Neural progenitor cell (in vitro differentiated cells): ENCODE measurements around the gene SPARCL1. TPM values are rescaled to one million over a fixed set of nuclear protein-coding genes. Genes with fewer than 3 reads are reported as not detected.

Experiments used
- DNase-seq: peaks from one replicate; pipeline ENCODE4 v3.0.0-alpha.2; 2016; ENCODE audit warnings: low spot score
- H2AFZ ChIP-seq: fragments of 200-600 bp; sonication (generic); replicated peaks from 2 replicates; pipeline ENCODE4 v1.6.1; 2016; ENCODE audit warnings: antibody characterized with exemption
- H3F3A ChIP-seq: fragments of 200-600 bp; sonication (generic); 2 replicates; pipeline ENCODE4 v1.6.1; 2016; ENCODE audit warnings: antibody characterized with exemption, low read depth
- H3K27ac ChIP-seq: fragments of 200-600 bp; sonication (generic); 2 replicates; pipeline ENCODE4 v1.5.1; 2016; ENCODE audit warnings: mild to moderate bottlenecking
- H3K27me3 ChIP-seq: fragments of 200-600 bp; sonication (generic); 2 replicates; pipeline ENCODE4 v1.6.1; 2016; ENCODE audit warnings: mild to moderate bottlenecking, moderate library complexity
- H3K36me3 ChIP-seq: fragments of 200-600 bp; sonication (generic); 2 replicates; pipeline ENCODE4 v1.5.1; 2016
- H3K4me1 ChIP-seq: fragments of 200-600 bp; sonication (generic); 2 replicates; pipeline ENCODE4 v1.6.1; 2016; ENCODE audit warnings: mixed run types
- H3K4me2 ChIP-seq: fragments of 200-600 bp; sonication (generic); 2 replicates; pipeline ENCODE4 v1.6.1; 2016
- H3K4me3 ChIP-seq: fragments of 200-600 bp; sonication (generic); 2 replicates; pipeline ENCODE4 v1.5.1; 2016
- H3K79me2 ChIP-seq: fragments of 200-600 bp; sonication (generic); 2 replicates; pipeline ENCODE4 v1.6.1; 2016; ENCODE audit warnings: low read depth
- H3K9ac ChIP-seq: fragments of 200-600 bp; sonication (generic); 2 replicates; pipeline ENCODE4 v1.6.1; 2016
- H3K9me3 ChIP-seq: fragments of 200-600 bp; sonication (generic); 2 replicates; pipeline ENCODE4 v1.5.1; 2016; ENCODE audit warnings: low read depth
- H4K20me1 ChIP-seq: fragments of 200-600 bp; sonication (generic); 2 replicates; pipeline ENCODE4 v1.6.1; 2016; ENCODE audit warnings: low read depth
- H3K27ac Mint-ChIP-seq: 3 replicates; pipeline ENCODE4 v1.8.0; 2021; ENCODE audit warnings: mixed read lengths
- H3K27me3 Mint-ChIP-seq: 2 replicates; pipeline ENCODE4 v1.8.0; 2022; ENCODE audit warnings: low read depth, mild to moderate bottlenecking, inconsistent platforms, moderate library complexity, mixed read lengths; ENCODE audit not compliant: insufficient read depth
- H3K36me3 Mint-ChIP-seq: 3 replicates; pipeline ENCODE4 v1.8.0; 2021; ENCODE audit warnings: mixed read lengths
- H3K4me1 Mint-ChIP-seq: 3 replicates; pipeline ENCODE4 v1.8.0; 2021; ENCODE audit warnings: mixed read lengths
- H3K4me3 Mint-ChIP-seq: 3 replicates; pipeline ENCODE4 v1.8.0; 2021; ENCODE audit warnings: mild to moderate bottlenecking, moderate library complexity, mixed read lengths
- H3K9me3 Mint-ChIP-seq: 3 replicates; pipeline ENCODE4 v1.8.0; 2020; ENCODE audit warnings: mixed read lengths
- CTCF ChIP-seq: fragments of 200-600 bp; sonication (generic); IDR thresholded peaks from 2 replicates; pipeline ENCODE4 v1.5.1; 2017; ENCODE audit warnings: antibody characterized with exemption, mild to moderate bottlenecking
- EZH2 ChIP-seq: fragments of 200-600 bp; sonication (generic); IDR thresholded peaks from 2 replicates; pipeline ENCODE4 v1.6.1; 2017; ENCODE audit warnings: antibody characterized with exemption, mild to moderate bottlenecking, moderate library complexity
- EZH2phosphoT487 ChIP-seq: fragments of 200-600 bp; sonication (generic); IDR thresholded peaks from 2 replicates; pipeline ENCODE4 v1.6.1; 2017; ENCODE audit warnings: antibody characterized with exemption
- total RNA-seq: library from RNA; depleted of rRNA; stranded (reverse); fragments of >200 nt; gene quantifications from 2 replicates; pipeline ENCODE4 v1.2.3, GENCODE V29; 2015; ENCODE audit warnings: low replicate concordance

Gene SPARCL1
- total RNA-seq, 1 donor from 2014 or later = not detected

DNA sequence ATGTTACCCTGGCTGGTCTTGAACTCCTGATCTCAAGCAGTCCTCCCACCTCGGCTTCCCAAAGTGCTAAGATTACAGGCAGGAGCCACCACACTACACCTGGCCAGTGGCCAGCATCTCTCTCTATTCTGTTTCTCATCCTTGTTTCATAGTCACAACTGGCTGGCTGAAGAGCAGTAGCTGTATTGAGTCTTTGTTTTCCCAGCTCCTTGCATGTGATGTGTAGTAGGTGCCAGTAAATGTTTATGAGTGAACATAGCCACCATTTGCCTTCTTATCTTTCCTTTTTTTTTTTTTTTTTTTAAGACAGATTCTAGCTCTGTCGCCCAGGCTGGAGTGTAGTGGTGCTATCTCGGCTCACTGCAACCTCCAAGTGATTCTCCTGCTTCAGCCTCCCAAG, 83.2 kb downstream of the SPARCL1 start:
- H3K9me3 ChIP-seq = no peaks in the 10 kb centered on the region
- peaks cover 3% of the 10 kb centered on the region for H3K4me1 Mint-ChIP-seq
- no peaks in the 10 kb centered on the region for H3K27me3 ChIP-seq
- no peaks in the 10 kb centered on the region for H3K27me3 Mint-ChIP-seq
- no peaks in the 10 kb centered on the region for H3K36me3 ChIP-seq
- DNase-seq = no peak
- H3K4me1 ChIP-seq = peaks cover 4% of the 10 kb centered on the region
- no peaks in the 10 kb centered on the region for H3K9me3 Mint-ChIP-seq
- TF ChIP-seq CTCF (no peak), EZH2 (no peak), EZH2phosphoT487 (no peak)
- no peak overlapping the region for H3K27ac Mint-ChIP-seq
- H3K4me2 ChIP-seq = no peak overlapping the region
- H3K27ac ChIP-seq = no peak overlapping the region
- H4K20me1 ChIP-seq = no peaks in the 10 kb centered on the region
- no peak overlapping the region for H2AFZ ChIP-seq
- no peak overlapping the region for H3K9ac ChIP-seq
- no peaks in the 10 kb centered on the region for H3K79me2 ChIP-seq
- peaks cover 15% of the 10 kb centered on the region for H3K36me3 Mint-ChIP-seq
- H3K4me3 Mint-ChIP-seq = no peak overlapping the region
- no peaks in the 10 kb centered on the region for H3F3A ChIP-seq
- H3K4me3 ChIP-seq = no peak overlapping the region

- Mint-ChIP-seq H3K4me3 (no peak overlapping the region), H3K4me1 (no peaks in the 10 kb centered on the region), H3K27ac (no peak overlapping the region), H3K27me3 (no peaks in the 10 kb centered on the region), H3K9me3 (no peaks in the 10 kb centered on the region), H3K36me3 (peaks cover 15% of the 10 kb centered on the region)
- TF ChIP-seq CTCF = no peak
- TF ChIP-seq EZH2phosphoT487 = no peak
- TF ChIP-seq EZH2 = no peak
- Histone ChIP-seq H4K20me1 (no peaks in the 10 kb centered on the region), H3K4me3 (no peak overlapping the region), H3K4me1 (no peaks in the 10 kb centered on the region), H3K36me3 (no peaks in the 10 kb centered on the region), H3K9ac (no peak overlapping the region), H3K27me3 (no peaks in the 10 kb centered on the region), H3K79me2 (no peaks in the 10 kb centered on the region), H3K27ac (no peak overlapping the region), H3K9me3 (no peaks in the 10 kb centered on the region), H3F3A (no peaks in the 10 kb centered on the region), H3K4me2 (no peak overlapping the region), H2AFZ (no peak overlapping the region)
- no peak for DNase-seq
Measured at GRCh38 chr4:87444741-87445140, 84.4 kb downstream of the SPARCL1 start.

- no peaks in the 10 kb centered on the region for H3K9me3 ChIP-seq
- H3K9me3 Mint-ChIP-seq = no peaks in the 10 kb centered on the region
- no peak overlapping the region for H3K4me2 ChIP-seq
- no peak for TF ChIP-seq CTCF
- no peak for TF ChIP-seq EZH2phosphoT487
- TF ChIP-seq EZH2 = no peak
- no peak overlapping the region for H2AFZ ChIP-seq
- H3K36me3 Mint-ChIP-seq = peaks cover 21% of the 10 kb centered on the region
- no peak for DNase-seq
- H3K27ac ChIP-seq = no peak overlapping the region
- H3K27me3 ChIP-seq = no peaks in the 10 kb centered on the region
- no peaks in the 10 kb centered on the region for H3K4me1 Mint-ChIP-seq
- no peaks in the 10 kb centered on the region for H3K4me1 ChIP-seq
- H3F3A ChIP-seq = no peaks in the 10 kb centered on the region
- H3K9ac ChIP-seq = no peak overlapping the region
- H3K4me3 ChIP-seq = no peak overlapping the region
- H3K27me3 Mint-ChIP-seq = no peaks in the 10 kb centered on the region
- H4K20me1 ChIP-seq = no peaks in the 10 kb centered on the region
- no peaks in the 10 kb centered on the region for H3K79me2 ChIP-seq
- H3K27ac Mint-ChIP-seq = no peak overlapping the region
- H3K4me3 Mint-ChIP-seq = no peak overlapping the region
- no peaks in the 10 kb centered on the region for H3K36me3 ChIP-seq
Measured at GRCh38 chr4:87442889-87443288, 86.3 kb downstream of the SPARCL1 start.

DNA sequence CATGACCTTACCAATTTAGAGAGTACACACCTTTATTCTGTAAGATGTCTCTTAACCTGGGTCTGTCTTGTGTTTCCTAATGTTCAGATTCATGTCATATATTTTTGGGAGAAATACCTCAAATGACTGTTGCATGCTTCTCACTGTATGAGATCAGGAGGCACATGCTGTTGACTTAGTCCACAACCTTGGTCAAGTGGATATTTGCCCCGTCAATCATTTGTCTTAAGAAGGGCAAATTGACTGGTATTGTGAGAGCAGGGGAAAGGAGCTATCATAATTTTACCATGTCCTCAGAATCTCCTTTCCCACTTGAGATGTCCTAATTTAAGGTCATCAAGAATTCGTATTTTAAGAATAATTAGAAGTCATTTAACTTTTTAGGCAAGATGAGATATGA, 95.8 kb downstream of the SPARCL1 start:
- Mint-ChIP-seq H3K4me1 (no peaks in the 10 kb centered on the region), H3K4me3 (no peak overlapping the region), H3K9me3 (no peaks in the 10 kb centered on the region), H3K36me3 (peaks cover 10% of the 10 kb centered on the region), H3K27ac (no peak overlapping the region), H3K27me3 (no peaks in the 10 kb centered on the region)
- Histone ChIP-seq H3K9me3 (no peaks in the 10 kb centered on the region), H3K9ac (no peak overlapping the region), H3K79me2 (peaks cover 54% of the 10 kb centered on the region), H3F3A (no peaks in the 10 kb centered on the region), H3K4me3 (no peak overlapping the region), H4K20me1 (no peaks in the 10 kb centered on the region), H3K4me1 (no peaks in the 10 kb centered on the region), H3K27ac (no peak overlapping the region), H3K27me3 (no peaks in the 10 kb centered on the region), H2AFZ (no peak overlapping the region), H3K36me3 (no peaks in the 10 kb centered on the region), H3K4me2 (no peak overlapping the region)
- no peak for TF ChIP-seq EZH2
- TF ChIP-seq CTCF = no peak
- TF ChIP-seq EZH2phosphoT487 = no peak
- DNase-seq = no peak
